Measurements from ENCODE around the gene P3H2. TPM values are rescaled to one million over a fixed set of nuclear protein-coding genes. Genes with fewer than 3 reads are reported as not detected.

The P3H2 gene
- total RNA-seq, 4 donors from 2014 or later: 2.7 to 17.9 (median 12.9) TPM

DNA sequence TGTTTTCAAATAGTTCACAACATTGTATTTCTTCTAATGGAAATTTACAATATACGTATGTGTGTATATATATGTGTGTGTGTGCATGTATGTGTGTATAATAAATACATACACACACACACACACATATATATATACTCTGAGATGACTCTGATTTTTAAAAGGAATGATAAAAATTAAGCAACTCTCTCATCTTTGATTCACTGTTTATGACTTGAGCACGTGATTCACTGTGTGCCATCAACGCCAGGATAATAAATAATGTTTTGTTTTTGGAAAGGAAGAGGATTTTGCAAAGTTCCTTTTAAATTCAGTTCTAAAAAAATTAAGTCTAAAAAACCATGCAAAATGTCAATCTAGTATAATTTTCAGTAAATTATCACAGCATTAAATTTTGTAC is 132.4 kb downstream of the P3H2 start:
- H3K9me3 ChIP-seq: no peaks in the 10 kb centered on the region
- H3K4me3 ChIP-seq: no peak overlapping the region
- H3K27ac ChIP-seq: no peak overlapping the region
- H3K4me1 ChIP-seq: no peaks in the 10 kb centered on the region
- WGBS, 2 donors: 59 to 72% methylated on average over 3 of the region's 3 CpGs
- H3K27me3 ChIP-seq: no peaks in the 10 kb centered on the region
- TF ChIP-seq POLR2A (IDR thresholded peaks at IDR 0.05) (no peak), EP300 (IDR thresholded peaks at IDR 0.05) (no peak), CTCF (IDR thresholded peaks at IDR 0.05) (no peak)
- H3K36me3 ChIP-seq: no peaks in the 10 kb centered on the region
- no peak for DNase-seq (ENCODE audit: low spot score in 2 of 2)

GRCh38 chr3:189985948-189986347 is 134.7 kb downstream of the P3H2 start:
- H3K27me3 ChIP-seq: no peaks in the 10 kb centered on the region
- 84 to 85% methylated on average over 6 of the region's 6 CpGs for WGBS, 2 donors
- H3K4me1 ChIP-seq: peaks cover 0 to 23% (median 8%) of the 10 kb centered on the region in 4 donors
- TF ChIP-seq POLR2A (IDR thresholded peaks at IDR 0.05) (no peak), CTCF (IDR thresholded peaks at IDR 0.05) (no peak), EP300 (IDR thresholded peaks at IDR 0.05) (no peak)
- no peak for DNase-seq (ENCODE audit: low spot score in 2 of 2)
- H3K9me3 ChIP-seq: no peaks in the 10 kb centered on the region
- H3K36me3 ChIP-seq: no peaks in the 10 kb centered on the region
- H3K4me3 ChIP-seq: no peak overlapping the region
- H3K27ac ChIP-seq: no peak overlapping the region

- H3K4me1 ChIP-seq: peaks cover 0 to 27% (median 8%) of the 10 kb centered on the region in 4 donors
- DNase-seq (ENCODE audit: low spot score in 2 of 2): no peak
- WGBS, 2 donors: 93% methylated on average over 3 of the region's 3 CpGs
- H3K9me3 ChIP-seq: no peaks in the 10 kb centered on the region
- no peaks in the 10 kb centered on the region for H3K27me3 ChIP-seq
- H3K27ac ChIP-seq: no peak overlapping the region
- no peaks in the 10 kb centered on the region for H3K36me3 ChIP-seq
- no peak overlapping the region for H3K4me3 ChIP-seq
- TF ChIP-seq POLR2A (IDR thresholded peaks at IDR 0.05) (no peak), EP300 (IDR thresholded peaks at IDR 0.05) (no peak), CTCF (IDR thresholded peaks at IDR 0.05) (no peak)
Measured at GRCh38 chr3:189983612-189984011, 137.1 kb downstream of the P3H2 start.

GRCh38 chr3:189982321-189982945 is 138.3 kb downstream of the P3H2 start:
- no peak for DNase-seq (ENCODE audit: low spot score in 2 of 2)
- Histone ChIP-seq H3K4me3 (no peak overlapping the region), H3K27me3 (no peaks in the 10 kb centered on the region), H3K9me3 (no peaks in the 10 kb centered on the region), H3K36me3 (no peaks in the 10 kb centered on the region), H3K27ac (peak overlapping the region in 1 of 4 donors; percentile 20), H3K4me1 (peaks cover 0 to 27% (median 8%) of the 10 kb centered on the region in 4 donors)
- 35 to 41% methylated on average over 5 of the region's 5 CpGs for WGBS, 2 donors
- TF ChIP-seq POLR2A (IDR thresholded peaks at IDR 0.05): no peak
- no peak for TF ChIP-seq CTCF (IDR thresholded peaks at IDR 0.05)
- no peak for TF ChIP-seq EP300 (IDR thresholded peaks at IDR 0.05)

GRCh38 chr3:189981668-189982067 is 139.0 kb downstream of the P3H2 start:
- Histone ChIP-seq H3K9me3 (no peaks in the 10 kb centered on the region), H3K4me3 (no peak overlapping the region), H3K27me3 (no peaks in the 10 kb centered on the region), H3K27ac (peak overlapping the region in 2 of 4 donors; percentile 13 to 20), H3K36me3 (no peaks in the 10 kb centered on the region), H3K4me1 (peaks cover 0 to 27% (median 8%) of the 10 kb centered on the region in 4 donors)
- peak in 1 of 2 donors; percentile 38 for DNase-seq (ENCODE audit: low spot score in 2 of 2)
- TF ChIP-seq CTCF (IDR thresholded peaks at IDR 0.05) (no peak), POLR2A (IDR thresholded peaks at IDR 0.05) (no peak), EP300 (IDR thresholded peaks at IDR 0.05) (peak in 1 of 2 donors; percentile 89)
